ENCODE results near the gene ZEB2.

DNA sequence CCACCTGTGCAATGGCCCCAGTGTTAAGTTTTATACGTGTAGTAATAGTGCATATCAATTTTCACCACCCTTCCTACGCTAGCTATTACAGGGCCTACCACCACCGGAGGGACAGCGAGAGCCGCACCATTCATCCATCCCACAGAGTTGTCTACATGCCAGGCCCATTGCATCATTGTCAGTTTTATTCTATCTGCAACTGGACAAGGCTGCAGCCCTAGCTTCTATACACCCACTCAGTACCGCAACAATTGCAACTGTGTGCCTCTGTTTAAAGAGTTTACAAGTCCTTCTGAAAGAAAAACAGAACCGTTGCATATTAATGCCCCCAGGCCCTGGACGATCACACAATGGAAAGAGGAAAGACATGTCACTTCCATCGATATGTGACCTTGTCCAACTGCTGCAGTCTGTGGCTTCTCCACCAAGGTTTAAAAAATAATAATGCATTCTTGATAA lies 58.6 kb downstream of the ZEB2 start:
- TF ChIP-seq, protein P1, sequence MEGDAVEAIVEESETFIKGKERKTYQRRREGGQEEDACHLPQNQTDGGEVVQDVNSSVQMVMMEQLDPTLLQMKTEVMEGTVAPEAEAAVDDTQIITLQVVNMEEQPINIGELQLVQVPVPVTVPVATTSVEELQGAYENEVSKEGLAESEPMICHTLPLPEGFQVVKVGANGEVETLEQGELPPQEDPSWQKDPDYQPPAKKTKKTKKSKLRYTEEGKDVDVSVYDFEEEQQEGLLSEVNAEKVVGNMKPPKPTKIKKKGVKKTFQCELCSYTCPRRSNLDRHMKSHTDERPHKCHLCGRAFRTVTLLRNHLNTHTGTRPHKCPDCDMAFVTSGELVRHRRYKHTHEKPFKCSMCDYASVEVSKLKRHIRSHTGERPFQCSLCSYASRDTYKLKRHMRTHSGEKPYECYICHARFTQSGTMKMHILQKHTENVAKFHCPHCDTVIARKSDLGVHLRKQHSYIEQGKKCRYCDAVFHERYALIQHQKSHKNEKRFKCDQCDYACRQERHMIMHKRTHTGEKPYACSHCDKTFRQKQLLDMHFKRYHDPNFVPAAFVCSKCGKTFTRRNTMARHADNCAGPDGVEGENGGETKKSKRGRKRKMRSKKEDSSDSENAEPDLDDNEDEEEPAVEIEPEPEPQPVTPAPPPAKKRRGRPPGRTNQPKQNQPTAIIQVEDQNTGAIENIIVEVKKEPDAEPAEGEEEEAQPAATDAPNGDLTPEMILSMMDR (IDR thresholded peaks at IDR 0.05), result no peak
- TF ChIP-seq EZH2phosphoT487 (IDR thresholded peaks at IDR 0.05), result no peak
